HCT116 (cell line): ENCODE results near the gene AJUBA. TPM values are rescaled to one million over a fixed set of nuclear protein-coding genes. Genes with fewer than 3 reads are reported as not detected.

Source experiments
- ATAC-seq: fragments of 200-7000 bp; cut with Tn5 transposase; 2 replicates; pipeline ENCODE4 v1.9.1; 2020; ENCODE audit warnings: mild to moderate bottlenecking, moderate library complexity
- Bru-seq: library from RNA; stranded (reverse); fragments of 400-500 nt; gene quantifications from one replicate; lab custom pipeline; 2021; lab: Mats Ljungman, UMichigan
- BruChase-seq, 2 experiments: library from RNA; stranded (reverse); fragments of 400-500 nt; gene quantifications; one replicate each; lab custom pipeline; 2021; lab: Mats Ljungman, UMichigan
- BruUV-seq: library from RNA; stranded (reverse); fragments of 400-500 nt; replicated peaks from 2 replicates; lab custom pipeline; 2021; lab: Mats Ljungman, UMichigan
- CTCF ChIA-PET: fragments of 300-600 bp; sonication (Branson Sonifier 250); formaldehyde crosslinking; loops from one replicate; lab custom pipeline; 2021; ENCODE audit warnings: antibody characterized with exemption; lab: Charles Lee
- POLR2A ChIA-PET: fragments of 300-600, 350-600 bp; sonication (Branson Sonifier 250); formaldehyde crosslinking; loops from one replicate; lab custom pipeline; 2021; ENCODE audit warnings: antibody characterized with exemption; lab: Charles Lee
- RAD21 ChIA-PET, 2 experiments: fragments of 300-600 bp; sonication (Branson Sonifier 250); formaldehyde crosslinking; loops; one replicate each; lab custom pipeline; 2023; ENCODE audit warnings: low total read pairs in 2 of 2; ENCODE audit not compliant: uncharacterized antibody in 2 of 2, unreplicated experiment in 2 of 2, low non-redundant PET in 1 of 2; lab: Charles Lee
- DNase-seq: peaks from one replicate; pipeline ENCODE4 v3.0.0-alpha.2; 2010; ENCODE audit warnings: low read depth, low spot score
- H2AFZ ChIP-seq: fragments of 200-600 bp; shearing (Covaris generic), sonication (generic); 2 replicates; pipeline ENCODE4 v1.6.1; 2017; ENCODE audit warnings: low read depth, mixed run types, mixed read lengths, antibody characterized with exemption, low read length; ENCODE audit not compliant: poor library complexity, severe bottlenecking
- H3K27ac ChIP-seq: 2 replicates; pipeline ENCODE4 v1.5.1; 2012; ENCODE audit warnings: low read depth, low read length
- H3K27me3 ChIP-seq: fragments of 200-600 bp; sonication (generic); 2 replicates; pipeline ENCODE4 v1.6.1; 2016; ENCODE audit warnings: mixed run types, low read length, mixed read lengths; ENCODE audit not compliant: insufficient read depth
- H3K36me3 ChIP-seq, 2 experiments: fragments of 200-500 bp in 1 of 2; fragments of 200-600 bp in 1 of 2; sonication (Bioruptor generic) in 1 of 2; sonication (generic) in 1 of 2; 2 replicates each; pipeline versions ENCODE4 v1.5.1 to v1.6.1; 2014 to 2016; ENCODE audit warnings: low read length in 2 of 2, inconsistent platforms in 1 of 2, mixed read lengths in 1 of 2, mixed run types in 1 of 2; ENCODE audit not compliant: insufficient read depth in 2 of 2, control insufficient read depth in 1 of 2
- H3K4me1 ChIP-seq, 2 experiments: fragments of 200-600 bp in 1 of 2; sonication (generic) in 1 of 2; 2 replicates each; pipeline versions ENCODE4 v1.5.1 to v1.6.1; 2012 to 2017; ENCODE audit warnings: low read length in 2 of 2, inconsistent platforms in 1 of 2, mild to moderate bottlenecking in 1 of 2, mixed read lengths in 1 of 2, mixed run types in 1 of 2, moderate library complexity in 1 of 2; ENCODE audit not compliant: insufficient read depth in 2 of 2, control insufficient read depth in 1 of 2
- H3K4me2 ChIP-seq: fragments of 200-600 bp; sonication (generic); 2 replicates; pipeline ENCODE4 v1.6.1; 2017; ENCODE audit warnings: mixed run types, low read length, mixed read lengths
- H3K4me3 ChIP-seq, 2 experiments: fragments of 200-600 bp in 1 of 2; sonication (generic) in 1 of 2; replicated peaks in 1 of 2; 2 replicates each; pipeline ENCODE4 v1.5.1; 2011 to 2016; ENCODE audit warnings: low read length in 2 of 2, control low read depth in 1 of 2, low read depth in 1 of 2, mild to moderate bottlenecking in 1 of 2, mixed read lengths in 1 of 2, mixed run types in 1 of 2
- H3K79me2 ChIP-seq: fragments of 200-600 bp; sonication (generic); 2 replicates; pipeline ENCODE4 v1.6.1; 2017; ENCODE audit warnings: mild to moderate bottlenecking, mixed run types, low read length, moderate library complexity, mixed read lengths; ENCODE audit not compliant: insufficient read depth
- H3K9ac ChIP-seq: fragments of 200-600 bp; sonication (generic); 2 replicates; pipeline ENCODE4 v1.6.1; 2016; ENCODE audit warnings: low read length, mixed read lengths
- H3K9me2 ChIP-seq: fragments of 200-600 bp; sonication (generic), shearing (Covaris generic); 2 replicates; pipeline ENCODE4 v1.6.1; 2017; ENCODE audit warnings: mixed run types, mild to moderate bottlenecking, moderate library complexity; ENCODE audit not compliant: insufficient read depth
- H3K9me3 ChIP-seq, 2 experiments: fragments of 200-500 bp in 1 of 2; fragments of 200-600 bp in 1 of 2; sonication (Bioruptor generic) in 1 of 2; sonication (generic) in 1 of 2; 2 replicates each; pipeline ENCODE4 v1.6.1; 2014 to 2017; ENCODE audit warnings: low read length in 2 of 2, mixed read lengths in 2 of 2, inconsistent platforms in 1 of 2, low read depth in 1 of 2, mild to moderate bottlenecking in 1 of 2, mixed run types in 1 of 2, moderate library complexity in 1 of 2; ENCODE audit not compliant: control insufficient read depth in 1 of 2, insufficient read depth in 1 of 2
- H4K20me1 ChIP-seq: fragments of 200-600 bp; sonication (generic), shearing (Covaris generic); 2 replicates; pipeline ENCODE4 v1.6.1; 2017; ENCODE audit warnings: mixed run types, mild to moderate bottlenecking, moderate library complexity; ENCODE audit not compliant: insufficient read depth
- CTCF ChIP-seq, 3 experiments: fragments of 200-600 bp in 1 of 3; sonication (generic) in 1 of 3; IDR thresholded peaks in 2 of 3; conservative IDR thresholded peaks in 1 of 3; 2 replicates each; pipeline ENCODE4 v1.5.1; 2012 to 2017; ENCODE audit warnings: low read depth in 2 of 3, low read length in 2 of 3, antibody characterized with exemption in 1 of 3, borderline replicate concordance in 1 of 3, control low read depth in 1 of 3, mild to moderate bottlenecking in 1 of 3, mixed read lengths in 1 of 3, mixed run types in 1 of 3, moderate library complexity in 1 of 3; ENCODE audit not compliant: insufficient read depth in 1 of 3
- YY1 ChIP-seq: IDR thresholded peaks from 2 replicates; pipeline ENCODE4 v1.6.1; 2011; ENCODE audit warnings: low read length, low read depth, moderate library complexity, mild to moderate bottlenecking; ENCODE audit not compliant: insufficient replicate concordance; ENCODE audit errors: extremely low read depth
- intact Hi-C: fragments of 100-400 bp; cut with micrococcal nuclease; formaldehyde crosslinking; loops from 2 replicates; pipeline ENCODE4 v1.10.0; 2022
- long read RNA-seq: library from polyadenylated mRNA; unstranded; transcript quantifications from one replicate; pipeline ENCODE4 v2.0.0, GENCODE V29; 2021; ENCODE audit not compliant: unreplicated experiment
- polyA plus RNA-seq: library from polyadenylated mRNA; unstranded; fragments of >200 nt; gene quantifications from 2 replicates; pipeline ENCODE4 v1.2.1, GENCODE V29; 2012; ENCODE audit warnings: missing spikeins
- total RNA-seq: library from RNA; stranded (reverse); gene quantifications from one replicate; pipeline ENCODE4 v1.2.1, GENCODE V29; 2021; ENCODE audit not compliant: unreplicated experiment

Gene AJUBA
- total RNA-seq: 39.7 TPM
- polyA plus RNA-seq: 25.0 and 33.9 TPM in 2 replicates
- percentile 78 among the genes with signal in this experiment for Bru-seq, nascent RNA
- percentile 92 among the genes with signal in this experiment for BruChase-seq, experiment 1, labeled RNA remaining after a 6-hour chase
- BruChase-seq, experiment 2, labeled RNA remaining after a 2-hour chase: percentile 98 among the genes with signal in this experiment
- long read RNA-seq, full-length matches to known transcripts: 62 of 88 reads
- long read RNA-seq, partial matches to known transcripts: 17 of 88 reads
- long read RNA-seq, other reads (novel, unspliced or antisense): 9 of 88 reads

- peak within 1 kb of the TSS; percentile 84 for H2AFZ ChIP-seq
- TF ChIP-seq YY1: peak; percentile 5
- no peak for TF ChIP-seq CTCF (IDR thresholded peaks at IDR 0.05 in 2 of 3, conservative IDR thresholded peaks at IDR 0.05 in 1 of 3; ENCODE audit: borderline replicate concordance in 1 of 3, insufficient read depth in 1 of 3, low read depth in 2 of 3, low read length in 2 of 3)
- CTCF ChIA-PET: interaction anchor here (1.0 to 7.6 kb wide), 10 partner anchors 9 to 159 kb away, joined by 4 to 175 read pairs (median 7); partner anchors contain the start of gene CDH24
- RAD21 ChIA-PET: interaction anchor here (0.9 to 1.3 kb wide), 4 partner anchors 52 to 86 kb away, joined by 3 read pairs; no protein-coding TSS in a partner anchor
- no peaks in the 10 kb centered on the region for H3K9me2 ChIP-seq
- peak within 1 kb of the TSS; percentile 97 for H3K4me2 ChIP-seq
- no peaks in the 10 kb centered on the region; a peak in 1 of 4 replicates for H3K36me3 ChIP-seq
- peak within 1 kb of the TSS; percentile 77 to 83 for H3K4me3 ChIP-seq
- no peaks in the 10 kb centered on the region for H4K20me1 ChIP-seq
- H3K79me2 ChIP-seq: peaks cover 44% of the 10 kb centered on the region
- no TSS peak for BruUV-seq
- H3K27ac ChIP-seq: peak within 1 kb of the TSS; percentile 95
- H3K4me1 ChIP-seq: peaks cover 28 to 38% of the 10 kb centered on the region in 2 experiments
- POLR2A ChIA-PET: interaction anchor here (1.0 to 2.5 kb wide), 6 partner anchors 24 to 112 kb away, joined by 3 to 10 read pairs (median 3); partner anchors contain the start of genes ACIN1 and C14orf119
- intact Hi-C loops: loop anchor here (1.0 to 10.0 kb wide), 6 partner anchors 9 to 598 kb away; partner anchors contain the start of genes BCL2L2 and PPP1R3E
- ATAC-seq (peak; percentile 57), DNase-seq (peak; percentile 78)
- H3K9me3 ChIP-seq: no peaks in the 10 kb centered on the region
- no peaks in the 10 kb centered on the region for H3K27me3 ChIP-seq
- H3K9ac ChIP-seq: peak within 1 kb of the TSS; percentile 90
Observed at GRCh38 chr14:22982477-22983245, at the start of gene AJUBA. Gene AJUBA, minus strand, starts transcription at chr14:22982551. Its CDS starts 285 bp downstream, at chr14:22982266.
